Measurements from ENCODE around the gene VPS13D. TPM values are rescaled to one million over a fixed set of nuclear protein-coding genes. Genes with fewer than 3 reads are reported as not detected.
"Not testable (repeated sequence)": the region's sequence is repeated elsewhere in the genome, so short reads cannot be mapped to it uniquely, and the experiment has no call there.

VPS13D gene
- total RNA-seq, 1 experiment from 2014 or later = 33.1 TPM

DNA sequence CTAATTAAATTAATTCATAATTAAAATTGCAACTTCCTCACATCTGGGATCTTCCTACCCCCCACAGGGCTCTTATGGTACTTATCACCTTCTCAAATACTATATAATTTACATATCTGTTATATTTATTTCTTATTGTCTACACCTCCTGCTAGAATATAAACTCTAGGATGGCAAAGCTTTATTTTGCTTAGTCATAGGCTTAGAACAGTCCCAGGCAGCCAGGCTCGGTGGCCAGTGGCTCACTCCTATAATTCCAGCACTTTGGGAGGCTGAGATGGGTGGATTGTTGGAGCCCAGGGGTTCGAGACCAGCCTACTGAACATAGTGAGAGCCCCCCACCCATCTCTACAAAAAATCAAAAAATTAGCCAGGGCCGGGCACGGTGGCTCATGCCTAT is 10.0 kb upstream of the VPS13D start:
- POLR2A ChIA-PET = no interaction called here
- Histone ChIP-seq H3K4me3 (ENCODE audit: low read depth in 2 of 2, low read length in 2 of 2) (no peak overlapping the region), H3K27me3 (ENCODE audit: control insufficient read depth, insufficient read depth, low read length) (no peaks in the 10 kb centered on the region), H3K9me3 (ENCODE audit: control insufficient read depth, insufficient read depth, low read depth, low read length) (no peaks in the 10 kb centered on the region), H3K36me3 (ENCODE audit: control insufficient read depth, insufficient read depth, low read length) (no peaks in the 10 kb centered on the region), H3K27ac (ENCODE audit: low read length) (no peak overlapping the region), H3K4me1 (ENCODE audit: control insufficient read depth, insufficient read depth, low read length) (no peaks in the 10 kb centered on the region)
- BruUV-seq (replicated peaks) = no TSS peak
- no peak for DNase-seq (ENCODE audit: low read depth, low spot score)
- ATAC-seq = no peak
- intact Hi-C loops (cut with micrococcal nuclease; ENCODE audit: unreplicated experiment) (no loop called here), in situ Hi-C loops (cut with HindIII; ENCODE audit: low pct_unique_long_range_greater_than_20kb, low sequenced_read_pairs) (no loop called here)
- CTCF ChIA-PET = no interaction called here
- no peak for TF ChIP-seq TCF7L2 (IDR thresholded peaks at IDR 0.05; ENCODE audit: low read depth, low read length)
- TF ChIP-seq POLR2AphosphoS5 (IDR thresholded peaks at IDR 0.05; ENCODE audit: low read depth, low read length) = no peak
- TF ChIP-seq, protein P1, sequence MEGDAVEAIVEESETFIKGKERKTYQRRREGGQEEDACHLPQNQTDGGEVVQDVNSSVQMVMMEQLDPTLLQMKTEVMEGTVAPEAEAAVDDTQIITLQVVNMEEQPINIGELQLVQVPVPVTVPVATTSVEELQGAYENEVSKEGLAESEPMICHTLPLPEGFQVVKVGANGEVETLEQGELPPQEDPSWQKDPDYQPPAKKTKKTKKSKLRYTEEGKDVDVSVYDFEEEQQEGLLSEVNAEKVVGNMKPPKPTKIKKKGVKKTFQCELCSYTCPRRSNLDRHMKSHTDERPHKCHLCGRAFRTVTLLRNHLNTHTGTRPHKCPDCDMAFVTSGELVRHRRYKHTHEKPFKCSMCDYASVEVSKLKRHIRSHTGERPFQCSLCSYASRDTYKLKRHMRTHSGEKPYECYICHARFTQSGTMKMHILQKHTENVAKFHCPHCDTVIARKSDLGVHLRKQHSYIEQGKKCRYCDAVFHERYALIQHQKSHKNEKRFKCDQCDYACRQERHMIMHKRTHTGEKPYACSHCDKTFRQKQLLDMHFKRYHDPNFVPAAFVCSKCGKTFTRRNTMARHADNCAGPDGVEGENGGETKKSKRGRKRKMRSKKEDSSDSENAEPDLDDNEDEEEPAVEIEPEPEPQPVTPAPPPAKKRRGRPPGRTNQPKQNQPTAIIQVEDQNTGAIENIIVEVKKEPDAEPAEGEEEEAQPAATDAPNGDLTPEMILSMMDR (IDR thresholded peaks at IDR 0.05) = no peak
- TF ChIP-seq, protein P2, sequence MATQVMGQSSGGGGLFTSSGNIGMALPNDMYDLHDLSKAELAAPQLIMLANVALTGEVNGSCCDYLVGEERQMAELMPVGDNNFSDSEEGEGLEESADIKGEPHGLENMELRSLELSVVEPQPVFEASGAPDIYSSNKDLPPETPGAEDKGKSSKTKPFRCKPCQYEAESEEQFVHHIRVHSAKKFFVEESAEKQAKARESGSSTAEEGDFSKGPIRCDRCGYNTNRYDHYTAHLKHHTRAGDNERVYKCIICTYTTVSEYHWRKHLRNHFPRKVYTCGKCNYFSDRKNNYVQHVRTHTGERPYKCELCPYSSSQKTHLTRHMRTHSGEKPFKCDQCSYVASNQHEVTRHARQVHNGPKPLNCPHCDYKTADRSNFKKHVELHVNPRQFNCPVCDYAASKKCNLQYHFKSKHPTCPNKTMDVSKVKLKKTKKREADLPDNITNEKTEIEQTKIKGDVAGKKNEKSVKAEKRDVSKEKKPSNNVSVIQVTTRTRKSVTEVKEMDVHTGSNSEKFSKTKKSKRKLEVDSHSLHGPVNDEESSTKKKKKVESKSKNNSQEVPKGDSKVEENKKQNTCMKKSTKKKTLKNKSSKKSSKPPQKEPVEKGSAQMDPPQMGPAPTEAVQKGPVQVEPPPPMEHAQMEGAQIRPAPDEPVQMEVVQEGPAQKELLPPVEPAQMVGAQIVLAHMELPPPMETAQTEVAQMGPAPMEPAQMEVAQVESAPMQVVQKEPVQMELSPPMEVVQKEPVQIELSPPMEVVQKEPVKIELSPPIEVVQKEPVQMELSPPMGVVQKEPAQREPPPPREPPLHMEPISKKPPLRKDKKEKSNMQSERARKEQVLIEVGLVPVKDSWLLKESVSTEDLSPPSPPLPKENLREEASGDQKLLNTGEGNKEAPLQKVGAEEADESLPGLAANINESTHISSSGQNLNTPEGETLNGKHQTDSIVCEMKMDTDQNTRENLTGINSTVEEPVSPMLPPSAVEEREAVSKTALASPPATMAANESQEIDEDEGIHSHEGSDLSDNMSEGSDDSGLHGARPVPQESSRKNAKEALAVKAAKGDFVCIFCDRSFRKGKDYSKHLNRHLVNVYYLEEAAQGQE (IDR thresholded peaks at IDR 0.05; ENCODE audit: insufficient read depth in 1 of 2, low read depth in 2 of 2, low read length in 1 of 2) = no peak
- TF ChIP-seq SIN3A (IDR thresholded peaks at IDR 0.05; ENCODE audit: borderline replicate concordance, insufficient read depth, low read depth, low read length) = no peak

DNA sequence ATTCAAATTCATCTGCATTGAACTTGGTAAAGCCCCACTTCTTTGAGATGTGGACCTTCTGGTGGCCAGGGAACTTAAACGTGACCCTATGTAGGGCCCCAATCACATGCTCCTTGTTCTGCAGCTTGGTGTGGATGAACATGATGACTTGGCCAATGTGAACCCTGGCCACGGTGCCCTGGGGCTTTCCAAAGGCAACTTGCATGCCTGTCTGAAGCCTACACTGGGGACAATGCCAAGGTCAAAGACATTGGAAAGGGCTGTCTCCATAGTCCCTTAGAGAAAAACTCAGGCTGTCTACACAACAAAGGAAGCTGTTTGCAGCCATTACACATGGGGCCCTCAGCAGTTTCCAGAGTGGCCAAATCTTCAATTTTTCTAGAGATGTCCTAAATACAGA is 8.9 kb upstream of the VPS13D start:
- intact Hi-C loops (cut with micrococcal nuclease; ENCODE audit: unreplicated experiment) (no loop called here), in situ Hi-C loops (cut with HindIII; ENCODE audit: low pct_unique_long_range_greater_than_20kb, low sequenced_read_pairs) (no loop called here)
- Histone ChIP-seq H3K27ac (ENCODE audit: low read length) (no peak overlapping the region), H3K4me3 (ENCODE audit: low read depth in 2 of 2, low read length in 2 of 2) (no peak overlapping the region), H3K27me3 (ENCODE audit: control insufficient read depth, insufficient read depth, low read length) (no peaks in the 10 kb centered on the region), H3K9me3 (ENCODE audit: control insufficient read depth, insufficient read depth, low read depth, low read length) (no peaks in the 10 kb centered on the region), H3K36me3 (ENCODE audit: control insufficient read depth, insufficient read depth, low read length) (no peaks in the 10 kb centered on the region), H3K4me1 (ENCODE audit: control insufficient read depth, insufficient read depth, low read length) (no peaks in the 10 kb centered on the region)
- no TSS peak for BruUV-seq (replicated peaks)
- ChIA-PET CTCF (no interaction called here), POLR2A (interaction anchor here (0.6 to 0.7 kb wide), 2 partner anchors 13 to 96 kb away, joined by 3 to 6 read pairs; no protein-coding TSS in a partner anchor)
- TF ChIP-seq SIN3A (IDR thresholded peaks at IDR 0.05; ENCODE audit: borderline replicate concordance, insufficient read depth, low read depth, low read length) (no peak), TCF7L2 (IDR thresholded peaks at IDR 0.05; ENCODE audit: low read depth, low read length) (no peak), POLR2AphosphoS5 (IDR thresholded peaks at IDR 0.05; ENCODE audit: low read depth, low read length) (no peak)
- TF ChIP-seq, protein P1 (IDR thresholded peaks at IDR 0.05) = no peak
- TF ChIP-seq, protein P2 (IDR thresholded peaks at IDR 0.05; ENCODE audit: insufficient read depth in 1 of 2, low read depth in 2 of 2, low read length in 1 of 2) = no peak
- DNase-seq (ENCODE audit: low read depth, low spot score) (no peak), ATAC-seq (no peak)

DNA sequence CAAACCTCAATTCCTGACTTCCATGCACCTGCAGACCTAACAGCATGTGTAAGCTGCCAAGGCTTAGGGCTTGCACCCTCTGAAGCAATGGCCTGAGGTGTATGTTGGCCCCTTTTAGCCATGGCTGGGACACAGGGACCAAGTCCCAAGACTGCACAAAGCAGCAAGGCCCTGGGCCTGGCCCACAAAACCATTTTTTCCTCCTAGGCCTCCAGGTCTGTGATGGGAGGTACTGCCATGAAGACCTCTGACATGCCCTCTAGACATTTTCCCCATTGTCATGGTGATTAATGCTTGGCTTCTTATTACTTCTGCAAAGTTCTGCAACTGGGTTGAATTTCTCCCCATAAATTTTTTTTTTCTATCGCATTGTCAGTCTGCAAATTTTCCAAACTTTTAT is 7.1 kb upstream of the VPS13D start:
- H3K27ac ChIP-seq (ENCODE audit: low read length); H3K9me3 ChIP-seq (ENCODE audit: control insufficient read depth, insufficient read depth, low read depth, low read length); H3K4me3 ChIP-seq (ENCODE audit: low read depth in 2 of 2, low read length in 2 of 2); intact Hi-C loops (cut with micrococcal nuclease; ENCODE audit: unreplicated experiment); DNase-seq (ENCODE audit: low read depth, low spot score); in situ Hi-C loops (cut with HindIII; ENCODE audit: low pct_unique_long_range_greater_than_20kb, low sequenced_read_pairs); H3K36me3 ChIP-seq (ENCODE audit: control insufficient read depth, insufficient read depth, low read length); H3K27me3 ChIP-seq (ENCODE audit: control insufficient read depth, insufficient read depth, low read length); ATAC-seq; CTCF ChIA-PET; BruUV-seq (replicated peaks); H3K4me1 ChIP-seq (ENCODE audit: control insufficient read depth, insufficient read depth, low read length): not testable (repeated sequence)
- POLR2A ChIA-PET = interaction anchor here (0.7 kb wide), 1 partner anchor 100 kb away, joined by 9 read pairs; no protein-coding TSS in a partner anchor

DNA sequence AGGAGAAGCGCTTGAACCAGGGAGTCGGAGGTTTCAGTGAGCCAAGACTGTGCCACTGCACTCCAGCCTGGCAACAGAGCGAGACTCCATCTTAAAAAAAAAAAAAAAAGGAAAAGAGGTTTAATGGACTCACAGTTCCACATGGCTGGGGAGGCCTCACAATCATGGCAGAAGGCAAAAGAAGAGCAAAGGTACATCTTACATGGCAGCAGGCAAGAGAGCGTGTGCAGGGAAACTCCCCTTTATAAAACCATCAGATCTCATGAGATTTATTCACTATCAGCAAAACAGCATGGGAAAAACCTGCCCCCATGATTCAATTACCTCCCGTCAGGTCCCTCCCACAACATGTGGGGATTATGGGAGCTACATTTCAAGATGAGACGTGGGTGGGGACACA is 5.7 kb upstream of the VPS13D start:
- H3K27me3 ChIP-seq (ENCODE audit: control insufficient read depth, insufficient read depth, low read length); H3K36me3 ChIP-seq (ENCODE audit: control insufficient read depth, insufficient read depth, low read length); H3K4me1 ChIP-seq (ENCODE audit: control insufficient read depth, insufficient read depth, low read length); ATAC-seq; DNase-seq (ENCODE audit: low read depth, low spot score); in situ Hi-C loops (cut with HindIII; ENCODE audit: low pct_unique_long_range_greater_than_20kb, low sequenced_read_pairs); BruUV-seq (replicated peaks); CTCF ChIA-PET; H3K9me3 ChIP-seq (ENCODE audit: control insufficient read depth, insufficient read depth, low read depth, low read length); H3K27ac ChIP-seq (ENCODE audit: low read length); intact Hi-C loops (cut with micrococcal nuclease; ENCODE audit: unreplicated experiment); H3K4me3 ChIP-seq (ENCODE audit: low read depth in 2 of 2, low read length in 2 of 2): not testable (repeated sequence)
- POLR2A ChIA-PET = interaction anchor here (0.6 kb wide), 1 partner anchor 412 kb away, joined by 23 read pairs; no protein-coding TSS in a partner anchor

All from Panc1 (cell line).